ENCODE data around the gene SMS. TPM values are rescaled to one million over a fixed set of nuclear protein-coding genes. Genes with fewer than 3 reads are reported as not detected.
"Not testable (repeated sequence)": the region's sequence is repeated elsewhere in the genome, so short reads cannot be mapped to it uniquely, and the experiment has no call there.

Gene SMS
- total and polyA plus RNA-seq, 2 of the 13 experiments (the other 11 are each of a cell fraction or from before 2014, with no cell fraction given), result 40.5 to 91.9 TPM

- no peak overlapping the region for H3K4me3 ChIP-seq (replicated peaks in 1 of 3; ENCODE audit: insufficient read depth in 1 of 3, low read depth in 2 of 3, low read length in 3 of 3)
- H3K79me2 ChIP-seq (ENCODE audit: insufficient read depth, low read length), result peaks cover 82% of the 10 kb centered on the region
- no peaks in the 10 kb centered on the region; the same call in 1 of the 2 replicates for H4K20me1 ChIP-seq (ENCODE audit: insufficient read depth, low read length)
- in situ Hi-C loops (cut with HindIII; ENCODE audit: extremely low pct_ligation_motif_present, low pct_unique_long_range_greater_than_20kb) (no loop called here), intact Hi-C loops (cut with micrococcal nuclease; ENCODE audit: unreplicated experiment) (no loop called here)
- H3K36me3 ChIP-seq (replicated peaks in 1 of 2; ENCODE audit: control insufficient read depth in 1 of 2, insufficient read depth in 2 of 2, low read length in 2 of 2), result no peaks in the 10 kb centered on the region
- no peak overlapping the region for H3K9ac ChIP-seq (ENCODE audit: insufficient read depth, low read depth, low read length)
- ChIA-PET POLR2A (no interaction called here), CTCF (ENCODE audit: low intra/inter-chr PET ratio, low total read pairs) (no interaction called here)
- H3K4me2 ChIP-seq (ENCODE audit: low read depth, low read length), result no peak overlapping the region
- ATAC-seq, result no peak
- no TSS peak for BruUV-seq (replicated peaks)
- H3K27me3 ChIP-seq (ENCODE audit: control insufficient read depth in 1 of 2, insufficient read depth in 2 of 2, low read length in 2 of 2), result no peaks in the 10 kb centered on the region
- H2AFZ ChIP-seq (ENCODE audit: low read length), result no peak overlapping the region
- TF ChIP-seq HOXA7 (CRISPR knock-in tag; IDR thresholded peaks at IDR 0.05) (no peak), ZFP62 (CRISPR knock-in tag; IDR thresholded peaks at IDR 0.05) (no peak), PCBP2 (optimal IDR thresholded peaks at IDR 0.05; ENCODE audit: low read depth, low read length, poor library complexity, severe bottlenecking) (no peak), WIZ (CRISPR knock-in tag; IDR thresholded peaks at IDR 0.05) (no peak), SMAD3 (CRISPR knock-in tag; IDR thresholded peaks at IDR 0.05) (no peak), ARNT (IDR thresholded peaks at IDR 0.05) (no peak), ZNF441 (CRISPR knock-in tag; IDR thresholded peaks at IDR 0.05; ENCODE audit: borderline replicate concordance) (no peak), KMT2B (CRISPR knock-in tag; IDR thresholded peaks at IDR 0.05) (no peak), ARHGAP35 (CRISPR knock-in tag; IDR thresholded peaks at IDR 0.05; ENCODE audit: borderline replicate concordance) (no peak), GPN1 (CRISPR knock-in tag; IDR thresholded peaks at IDR 0.05; ENCODE audit: borderline replicate concordance) (no peak)
- DNase-seq (ENCODE audit: low spot score), result no peak
- 86% methylated on average over 6 of the region's 6 CpGs for WGBS (ENCODE audit: low lambda C conversion rate)
- FAIRE-seq, result no peak
- no peak overlapping the region for H3K27ac ChIP-seq (ENCODE audit: extremely low read length, insufficient read depth, low read length)
- H3K4me1 ChIP-seq (ENCODE audit: insufficient read depth, low read length), result peaks cover 20% of the 10 kb centered on the region
- H3K9me3 ChIP-seq (ENCODE audit: low read length), result no peaks in the 10 kb centered on the region
Observed at GRCh38 chrX:21952624-21953023, 12.1 kb downstream of the SMS start.

- H3K4me3 ChIP-seq (replicated peaks in 1 of 3; ENCODE audit: insufficient read depth in 1 of 3, low read depth in 2 of 3, low read length in 3 of 3); H3K27ac ChIP-seq (ENCODE audit: extremely low read length, insufficient read depth, low read length); CTCF ChIA-PET (ENCODE audit: low intra/inter-chr PET ratio, low total read pairs); ATAC-seq; H2AFZ ChIP-seq (ENCODE audit: low read length); BruUV-seq (replicated peaks); in situ Hi-C loops (cut with HindIII; ENCODE audit: extremely low pct_ligation_motif_present, low pct_unique_long_range_greater_than_20kb); H3K4me2 ChIP-seq (ENCODE audit: low read depth, low read length); H3K9me3 ChIP-seq (ENCODE audit: low read length); H3K36me3 ChIP-seq (replicated peaks in 1 of 2; ENCODE audit: control insufficient read depth in 1 of 2, insufficient read depth in 2 of 2, low read length in 2 of 2); POLR2A ChIA-PET; intact Hi-C loops (cut with micrococcal nuclease; ENCODE audit: unreplicated experiment); DNase-seq (ENCODE audit: low spot score); H3K27me3 ChIP-seq (ENCODE audit: control insufficient read depth in 1 of 2, insufficient read depth in 2 of 2, low read length in 2 of 2); H3K9ac ChIP-seq (ENCODE audit: insufficient read depth, low read depth, low read length); FAIRE-seq; H4K20me1 ChIP-seq (ENCODE audit: insufficient read depth, low read length): not testable (repeated sequence)
- Histone ChIP-seq H3K79me2 (ENCODE audit: insufficient read depth, low read length) (peaks cover 79% of the 10 kb centered on the region), H3K4me1 (ENCODE audit: insufficient read depth, low read length) (peaks cover 20% of the 10 kb centered on the region)
- 77% methylated on average over 6 of the region's 6 CpGs for WGBS (ENCODE audit: low lambda C conversion rate)
Observed at GRCh38 chrX:21953195-21953830, 12.8 kb downstream of the SMS start.

Data from HepG2 (cell line).